GM23338 (cell line): Measurements from ENCODE around the gene SH3D21. TPM values are rescaled to one million over a fixed set of nuclear protein-coding genes. Genes with fewer than 3 reads are reported as not detected.

ENCODE experiments used
- ATAC-seq: fragments of 200-7000 bp; cut with Tn5 transposase; 3 replicates; pipeline ENCODE4 v1.9.1; 2020
- DNase-seq: peaks from one replicate; pipeline ENCODE4 v3.0.0-alpha.2; 2015; ENCODE audit warnings: low spot score
- H2AFZ ChIP-seq: fragments of 200-600 bp; sonication (generic); 2 replicates; pipeline ENCODE4 v1.8.0; 2016; ENCODE audit warnings: antibody characterized with exemption, mild to moderate bottlenecking, moderate library complexity
- H3F3A ChIP-seq: fragments of 200-600 bp; sonication (generic); replicated peaks from 2 replicates; pipeline ENCODE4 v1.8.0; 2017; ENCODE audit warnings: antibody characterized with exemption, mixed run types, low read depth
- H3K27ac ChIP-seq: fragments of 200-600 bp; sonication (generic); 2 replicates; pipeline ENCODE4 v1.6.1; 2016; ENCODE audit warnings: low read depth
- H3K27me3 ChIP-seq: fragments of 200-600 bp; sonication (generic); 2 replicates; pipeline ENCODE4 v1.8.0; 2016; ENCODE audit warnings: mild to moderate bottlenecking, mixed run types, moderate library complexity; ENCODE audit not compliant: insufficient read depth
- H3K36me3 ChIP-seq: fragments of 200-600 bp; sonication (generic); 2 replicates; pipeline ENCODE4 v1.8.0; 2016; ENCODE audit warnings: mild to moderate bottlenecking; ENCODE audit not compliant: insufficient read depth
- H3K4me1 ChIP-seq: fragments of 200-600 bp; sonication (generic); 2 replicates; pipeline ENCODE4 v1.8.0; 2016; ENCODE audit warnings: mild to moderate bottlenecking, moderate library complexity; ENCODE audit not compliant: insufficient read depth
- H3K4me2 ChIP-seq: fragments of 200-600 bp; sonication (generic); 2 replicates; pipeline ENCODE4 v1.7.1; 2017; ENCODE audit warnings: mixed run types
- H3K4me3 ChIP-seq: fragments of 200-600 bp; sonication (generic); 2 replicates; pipeline ENCODE4 v1.6.1; 2016; ENCODE audit warnings: mixed run types
- H3K79me2 ChIP-seq: fragments of 200-600 bp; sonication (generic); replicated peaks from 2 replicates; pipeline ENCODE4 v1.8.0; 2017; ENCODE audit warnings: mild to moderate bottlenecking; ENCODE audit not compliant: insufficient read depth
- H3K9me2 ChIP-seq: fragments of 200-600 bp; sonication (generic); 2 replicates; pipeline ENCODE4 v1.8.0; 2017; ENCODE audit not compliant: insufficient read depth
- H4K20me1 ChIP-seq: fragments of 200-600 bp; sonication (generic); replicated peaks from 2 replicates; pipeline ENCODE4 v1.8.0; 2017; ENCODE audit warnings: mild to moderate bottlenecking; ENCODE audit not compliant: insufficient read depth
- H3K27ac Mint-ChIP-seq: 2 replicates; pipeline ENCODE4 v1.8.0; 2020; ENCODE audit warnings: inconsistent platforms, mild to moderate bottlenecking, moderate library complexity, mixed read lengths
- H3K27me3 Mint-ChIP-seq: 3 replicates; pipeline ENCODE4 v1.8.0; 2022; ENCODE audit warnings: low read depth, mild to moderate bottlenecking, moderate library complexity, mixed read lengths, inconsistent platforms; ENCODE audit not compliant: insufficient read depth, poor library complexity
- H3K36me3 Mint-ChIP-seq: 3 replicates; pipeline ENCODE4 v1.8.0; 2021; ENCODE audit warnings: low read depth, mild to moderate bottlenecking, inconsistent platforms, moderate library complexity, mixed read lengths
- H3K4me1 Mint-ChIP-seq: 3 replicates; pipeline ENCODE4 v1.8.0; 2020; ENCODE audit warnings: mild to moderate bottlenecking, inconsistent platforms, mixed read lengths
- H3K4me3 Mint-ChIP-seq: 3 replicates; pipeline ENCODE4 v1.8.0; 2021; ENCODE audit warnings: moderate library complexity, mild to moderate bottlenecking, inconsistent platforms, mixed read lengths
- H3K9me3 Mint-ChIP-seq: 3 replicates; pipeline ENCODE4 v1.8.0; 2020; ENCODE audit warnings: moderate library complexity, mild to moderate bottlenecking, inconsistent platforms, mixed read lengths
- CREB1 ChIP-seq: fragments of 250-450 bp; sonication (Bioruptor Pico); IDR thresholded peaks from 2 replicates; pipeline ENCODE4 v1.5.0; 2020; ENCODE audit warnings: low read depth, mild to moderate bottlenecking, moderate library complexity
- EZH2 ChIP-seq: fragments of 200-600 bp; sonication (generic); IDR thresholded peaks from one replicate; pipeline ENCODE4 v1.8.0; 2017; ENCODE audit warnings: antibody characterized with exemption, mild to moderate bottlenecking, low read depth; ENCODE audit not compliant: unreplicated experiment
- EZH2phosphoT487 ChIP-seq: fragments of 200-600 bp; sonication (generic); IDR thresholded peaks from one replicate; pipeline ENCODE4 v1.8.1; 2018; ENCODE audit warnings: antibody characterized with exemption; ENCODE audit not compliant: unreplicated experiment
- JUNB ChIP-seq: IDR thresholded peaks from one replicate; pipeline ENCODE4 v1.6.1; 2016; ENCODE audit warnings: antibody characterized with exemption; ENCODE audit not compliant: unreplicated experiment
- NANOG ChIP-seq: IDR thresholded peaks from 2 replicates; pipeline ENCODE4 v1.6.1; 2016; ENCODE audit warnings: antibody characterized with exemption, borderline replicate concordance
- POLR2AphosphoS5 ChIP-seq: IDR thresholded peaks from 2 replicates; pipeline ENCODE4 v1.6.1; 2016; ENCODE audit warnings: antibody characterized with exemption, low read depth
- STAT1 ChIP-seq: IDR thresholded peaks from one replicate; pipeline ENCODE4 v1.6.1; 2016; ENCODE audit warnings: antibody characterized with exemption; ENCODE audit not compliant: unreplicated experiment
- ZNF114 ChIP-seq: fragments of 250-450 bp; sonication (Bioruptor Pico); IDR thresholded peaks from 2 replicates; pipeline ENCODE4 v1.5.0; 2020; ENCODE audit warnings: mild to moderate bottlenecking, moderate library complexity
- ZNF331 ChIP-seq: fragments of 250-450 bp; sonication (Bioruptor Pico); IDR thresholded peaks from 2 replicates; pipeline ENCODE4 v1.5.0; 2020; ENCODE audit warnings: low read depth, mild to moderate bottlenecking, moderate library complexity
- polyA plus RNA-seq: library from polyadenylated mRNA; unstranded; fragments of >200 nt; fragmentation: Nextera tagmentation; extraction: Ambion mirVana; gene quantifications from 2 replicates; pipeline ENCODE4 v1.2.1, GENCODE V29; 2016
- total RNA-seq: library from RNA; depleted of rRNA; stranded (reverse); fragments of >200 nt; shearing (Covaris generic); gene quantifications from 2 replicates; pipeline ENCODE4 v1.2.3, GENCODE V29; 2014
- TF ChIP-seq, protein P1 (sequence below): fragments of 250-450 bp; sonication (Bioruptor Pico); IDR thresholded peaks from 2 replicates; pipeline ENCODE4 v1.5.0; 2020; ENCODE audit warnings: mild to moderate bottlenecking, moderate library complexity
- TF ChIP-seq, protein P2 (sequence below), 2 experiments: fragments of 200-600 bp in 1 of 2; sonication (generic) in 1 of 2; conservative IDR thresholded peaks; 2 replicates each; pipeline versions ENCODE4 v1.5.1 to v1.6.1; 2016 to 2017; ENCODE audit warnings: antibody characterized with exemption in 2 of 2, low read depth in 2 of 2, mild to moderate bottlenecking in 2 of 2, moderate library complexity in 1 of 2
- TF ChIP-seq, protein P3 (sequence below): IDR thresholded peaks from one replicate; pipeline ENCODE4 v1.6.1; 2018; ENCODE audit warnings: antibody characterized with exemption; ENCODE audit not compliant: unreplicated experiment
- TF ChIP-seq, protein P4 (sequence below): IDR thresholded peaks from 2 replicates; pipeline ENCODE4 v1.6.1; 2016; ENCODE audit warnings: antibody characterized with exemption

Gene SH3D21
- total and polyA plus RNA-seq, 2 experiments from 2014 or later, result 3.7 to 6.3 TPM

DNA sequence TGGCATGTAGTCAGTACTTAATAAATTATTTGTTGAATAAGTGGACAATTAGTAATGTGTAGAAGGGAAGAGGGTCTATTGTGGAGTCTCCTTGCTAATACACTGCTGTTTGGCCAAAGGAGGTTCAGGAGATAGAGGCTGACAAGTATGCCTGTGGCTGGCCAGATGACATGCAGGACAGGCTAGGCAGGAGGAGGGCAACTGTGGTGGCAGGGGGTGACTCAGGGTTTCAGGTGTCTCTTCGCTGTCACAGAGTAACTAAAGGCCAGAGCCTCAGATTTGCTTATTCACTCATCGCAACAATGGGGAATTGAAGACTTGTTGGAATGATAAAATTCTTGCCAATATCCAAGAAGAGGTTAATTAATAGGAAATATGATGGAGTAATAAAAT is 48.8 kb upstream of the SH3D21 start:
- Mint-ChIP-seq H3K27ac (peak overlapping the region; percentile 83), H3K27me3 (peaks cover 5% of the 10 kb centered on the region), H3K9me3 (no peaks in the 10 kb centered on the region), H3K4me1 (peaks cover 22% of the 10 kb centered on the region), H3K4me3 (peak overlapping the region; percentile 0; the same call in 1 of the 3 replicates), H3K36me3 (peaks cover 33% of the 10 kb centered on the region)
- Histone ChIP-seq H4K20me1 (peaks cover 62% of the 10 kb centered on the region), H3K4me2 (peak overlapping the region; percentile 42; the same call in 1 of the 2 replicates), H3K4me1 (peaks cover 6% of the 10 kb centered on the region; the same call in 1 of the 2 replicates), H3K4me3 (no peak overlapping the region), H3K79me2 (peaks cover 98% of the 10 kb centered on the region), H3K27ac (peak overlapping the region; percentile 79), H3F3A (no peaks in the 10 kb centered on the region; the same call in 1 of the 2 replicates), H2AFZ (no peak overlapping the region), H3K9me2 (no peaks in the 10 kb centered on the region), H3K36me3 (peaks cover 16% of the 10 kb centered on the region), H3K27me3 (no peaks in the 10 kb centered on the region)
- TF ChIP-seq EZH2phosphoT487 (no peak), POLR2AphosphoS5 (no peak), STAT1 (no peak), ZNF331 (CRISPR knock-in tag) (no peak), JUNB (no peak), EZH2 (no peak), CREB1 (CRISPR knock-in tag) (no peak), ZNF114 (no peak), NANOG (no peak)
- TF ChIP-seq, protein P1, sequence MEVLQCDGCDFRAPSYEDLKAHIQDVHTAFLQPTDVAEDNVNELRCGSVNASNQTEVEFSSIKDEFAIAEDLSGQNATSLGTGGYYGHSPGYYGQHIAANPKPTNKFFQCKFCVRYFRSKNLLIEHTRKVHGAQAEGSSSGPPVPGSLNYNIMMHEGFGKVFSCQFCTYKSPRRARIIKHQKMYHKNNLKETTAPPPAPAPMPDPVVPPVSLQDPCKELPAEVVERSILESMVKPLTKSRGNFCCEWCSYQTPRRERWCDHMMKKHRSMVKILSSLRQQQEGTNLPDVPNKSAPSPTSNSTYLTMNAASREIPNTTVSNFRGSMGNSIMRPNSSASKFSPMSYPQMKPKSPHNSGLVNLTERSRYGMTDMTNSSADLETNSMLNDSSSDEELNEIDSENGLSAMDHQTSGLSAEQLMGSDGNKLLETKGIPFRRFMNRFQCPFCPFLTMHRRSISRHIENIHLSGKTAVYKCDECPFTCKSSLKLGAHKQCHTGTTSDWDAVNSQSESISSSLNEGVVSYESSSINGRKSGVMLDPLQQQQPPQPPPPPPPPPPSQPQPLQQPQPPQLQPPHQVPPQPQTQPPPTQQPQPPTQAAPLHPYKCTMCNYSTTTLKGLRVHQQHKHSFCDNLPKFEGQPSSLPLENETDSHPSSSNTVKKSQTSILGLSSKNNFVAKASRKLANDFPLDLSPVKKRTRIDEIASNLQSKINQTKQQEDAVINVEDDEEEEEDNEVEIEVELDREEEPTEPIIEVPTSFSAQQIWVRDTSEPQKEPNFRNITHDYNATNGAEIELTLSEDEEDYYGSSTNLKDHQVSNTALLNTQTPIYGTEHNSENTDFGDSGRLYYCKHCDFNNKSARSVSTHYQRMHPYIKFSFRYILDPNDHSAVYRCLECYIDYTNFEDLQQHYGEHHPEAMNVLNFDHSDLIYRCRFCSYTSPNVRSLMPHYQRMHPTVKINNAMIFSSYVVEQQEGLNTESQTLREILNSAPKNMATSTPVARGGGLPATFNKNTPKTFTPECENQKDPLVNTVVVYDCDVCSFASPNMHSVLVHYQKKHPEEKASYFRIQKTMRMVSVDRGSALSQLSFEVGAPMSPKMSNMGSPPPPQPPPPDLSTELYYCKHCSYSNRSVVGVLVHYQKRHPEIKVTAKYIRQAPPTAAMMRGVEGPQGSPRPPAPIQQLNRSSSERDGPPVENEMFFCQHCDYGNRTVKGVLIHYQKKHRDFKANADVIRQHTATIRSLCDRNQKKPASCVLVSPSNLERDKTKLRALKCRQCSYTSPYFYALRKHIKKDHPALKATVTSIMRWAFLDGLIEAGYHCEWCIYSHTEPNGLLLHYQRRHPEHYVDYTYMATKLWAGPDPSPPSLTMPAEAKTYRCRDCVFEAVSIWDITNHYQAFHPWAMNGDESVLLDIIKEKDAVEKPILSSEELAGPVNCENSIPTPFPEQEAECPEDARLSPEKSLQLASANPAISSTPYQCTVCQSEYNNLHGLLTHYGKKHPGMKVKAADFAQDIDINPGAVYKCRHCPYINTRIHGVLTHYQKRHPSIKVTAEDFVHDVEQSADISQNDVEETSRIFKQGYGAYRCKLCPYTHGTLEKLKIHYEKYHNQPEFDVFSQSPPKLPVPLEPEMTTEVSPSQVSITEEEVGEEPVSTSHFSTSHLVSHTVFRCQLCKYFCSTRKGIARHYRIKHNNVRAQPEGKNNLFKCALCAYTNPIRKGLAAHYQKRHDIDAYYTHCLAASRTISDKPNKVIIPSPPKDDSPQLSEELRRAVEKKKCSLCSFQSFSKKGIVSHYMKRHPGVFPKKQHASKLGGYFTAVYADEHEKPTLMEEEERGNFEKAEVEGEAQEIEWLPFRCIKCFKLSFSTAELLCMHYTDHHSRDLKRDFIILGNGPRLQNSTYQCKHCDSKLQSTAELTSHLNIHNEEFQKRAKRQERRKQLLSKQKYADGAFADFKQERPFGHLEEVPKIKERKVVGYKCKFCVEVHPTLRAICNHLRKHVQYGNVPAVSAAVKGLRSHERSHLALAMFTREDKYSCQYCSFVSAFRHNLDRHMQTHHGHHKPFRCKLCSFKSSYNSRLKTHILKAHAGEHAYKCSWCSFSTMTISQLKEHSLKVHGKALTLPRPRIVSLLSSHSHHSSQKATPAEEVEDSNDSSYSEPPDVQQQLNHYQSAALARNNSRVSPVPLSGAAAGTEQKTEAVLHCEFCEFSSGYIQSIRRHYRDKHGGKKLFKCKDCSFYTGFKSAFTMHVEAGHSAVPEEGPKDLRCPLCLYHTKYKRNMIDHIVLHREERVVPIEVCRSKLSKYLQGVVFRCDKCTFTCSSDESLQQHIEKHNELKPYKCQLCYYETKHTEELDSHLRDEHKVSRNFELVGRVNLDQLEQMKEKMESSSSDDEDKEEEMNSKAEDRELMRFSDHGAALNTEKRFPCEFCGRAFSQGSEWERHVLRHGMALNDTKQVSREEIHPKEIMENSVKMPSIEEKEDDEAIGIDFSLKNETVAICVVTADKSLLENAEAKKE, result no peak
- TF ChIP-seq, protein P2, sequence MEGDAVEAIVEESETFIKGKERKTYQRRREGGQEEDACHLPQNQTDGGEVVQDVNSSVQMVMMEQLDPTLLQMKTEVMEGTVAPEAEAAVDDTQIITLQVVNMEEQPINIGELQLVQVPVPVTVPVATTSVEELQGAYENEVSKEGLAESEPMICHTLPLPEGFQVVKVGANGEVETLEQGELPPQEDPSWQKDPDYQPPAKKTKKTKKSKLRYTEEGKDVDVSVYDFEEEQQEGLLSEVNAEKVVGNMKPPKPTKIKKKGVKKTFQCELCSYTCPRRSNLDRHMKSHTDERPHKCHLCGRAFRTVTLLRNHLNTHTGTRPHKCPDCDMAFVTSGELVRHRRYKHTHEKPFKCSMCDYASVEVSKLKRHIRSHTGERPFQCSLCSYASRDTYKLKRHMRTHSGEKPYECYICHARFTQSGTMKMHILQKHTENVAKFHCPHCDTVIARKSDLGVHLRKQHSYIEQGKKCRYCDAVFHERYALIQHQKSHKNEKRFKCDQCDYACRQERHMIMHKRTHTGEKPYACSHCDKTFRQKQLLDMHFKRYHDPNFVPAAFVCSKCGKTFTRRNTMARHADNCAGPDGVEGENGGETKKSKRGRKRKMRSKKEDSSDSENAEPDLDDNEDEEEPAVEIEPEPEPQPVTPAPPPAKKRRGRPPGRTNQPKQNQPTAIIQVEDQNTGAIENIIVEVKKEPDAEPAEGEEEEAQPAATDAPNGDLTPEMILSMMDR (conservative IDR thresholded peaks at IDR 0.05; ENCODE audit: low read depth in 2 of 2), result no peak
- TF ChIP-seq, protein P3, sequence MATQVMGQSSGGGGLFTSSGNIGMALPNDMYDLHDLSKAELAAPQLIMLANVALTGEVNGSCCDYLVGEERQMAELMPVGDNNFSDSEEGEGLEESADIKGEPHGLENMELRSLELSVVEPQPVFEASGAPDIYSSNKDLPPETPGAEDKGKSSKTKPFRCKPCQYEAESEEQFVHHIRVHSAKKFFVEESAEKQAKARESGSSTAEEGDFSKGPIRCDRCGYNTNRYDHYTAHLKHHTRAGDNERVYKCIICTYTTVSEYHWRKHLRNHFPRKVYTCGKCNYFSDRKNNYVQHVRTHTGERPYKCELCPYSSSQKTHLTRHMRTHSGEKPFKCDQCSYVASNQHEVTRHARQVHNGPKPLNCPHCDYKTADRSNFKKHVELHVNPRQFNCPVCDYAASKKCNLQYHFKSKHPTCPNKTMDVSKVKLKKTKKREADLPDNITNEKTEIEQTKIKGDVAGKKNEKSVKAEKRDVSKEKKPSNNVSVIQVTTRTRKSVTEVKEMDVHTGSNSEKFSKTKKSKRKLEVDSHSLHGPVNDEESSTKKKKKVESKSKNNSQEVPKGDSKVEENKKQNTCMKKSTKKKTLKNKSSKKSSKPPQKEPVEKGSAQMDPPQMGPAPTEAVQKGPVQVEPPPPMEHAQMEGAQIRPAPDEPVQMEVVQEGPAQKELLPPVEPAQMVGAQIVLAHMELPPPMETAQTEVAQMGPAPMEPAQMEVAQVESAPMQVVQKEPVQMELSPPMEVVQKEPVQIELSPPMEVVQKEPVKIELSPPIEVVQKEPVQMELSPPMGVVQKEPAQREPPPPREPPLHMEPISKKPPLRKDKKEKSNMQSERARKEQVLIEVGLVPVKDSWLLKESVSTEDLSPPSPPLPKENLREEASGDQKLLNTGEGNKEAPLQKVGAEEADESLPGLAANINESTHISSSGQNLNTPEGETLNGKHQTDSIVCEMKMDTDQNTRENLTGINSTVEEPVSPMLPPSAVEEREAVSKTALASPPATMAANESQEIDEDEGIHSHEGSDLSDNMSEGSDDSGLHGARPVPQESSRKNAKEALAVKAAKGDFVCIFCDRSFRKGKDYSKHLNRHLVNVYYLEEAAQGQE, result no peak
- TF ChIP-seq, protein P4, sequence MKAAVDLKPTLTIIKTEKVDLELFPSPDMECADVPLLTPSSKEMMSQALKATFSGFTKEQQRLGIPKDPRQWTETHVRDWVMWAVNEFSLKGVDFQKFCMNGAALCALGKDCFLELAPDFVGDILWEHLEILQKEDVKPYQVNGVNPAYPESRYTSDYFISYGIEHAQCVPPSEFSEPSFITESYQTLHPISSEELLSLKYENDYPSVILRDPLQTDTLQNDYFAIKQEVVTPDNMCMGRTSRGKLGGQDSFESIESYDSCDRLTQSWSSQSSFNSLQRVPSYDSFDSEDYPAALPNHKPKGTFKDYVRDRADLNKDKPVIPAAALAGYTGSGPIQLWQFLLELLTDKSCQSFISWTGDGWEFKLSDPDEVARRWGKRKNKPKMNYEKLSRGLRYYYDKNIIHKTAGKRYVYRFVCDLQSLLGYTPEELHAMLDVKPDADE, result no peak
- peak; percentile 23 for DNase-seq
- ATAC-seq, result peak; percentile 53
